Central memory CD8-positive, alpha-beta T cell (primary cell): ENCODE results near the gene EXOSC3.

Experiments used
- ATAC-seq: fragments of 150-1000 bp; cut with Tn5 transposase; replicated peaks from 2 replicates; pipeline ENCODE4 v1.10.0; 2022; ENCODE audit warnings: mild to moderate bottlenecking, moderate FRiP score, moderate number of reproducible peaks; ENCODE audit not compliant: poor library complexity, severe bottlenecking; ENCODE audit errors: extremely low read depth
- DNase-seq, 2 donors: peaks; one replicate each; pipeline ENCODE4 v3.0.0; 2021; ENCODE audit warnings: low spot score in 2 of 2
- H3K27ac Mint-ChIP-seq: one replicate; pipeline ENCODE4 v1.8.0; 2022; ENCODE audit warnings: low read depth, mild to moderate bottlenecking, moderate library complexity, mixed read lengths
- H3K27me3 Mint-ChIP-seq: one replicate; pipeline ENCODE4 v1.8.0; 2022; ENCODE audit warnings: mixed read lengths
- H3K36me3 Mint-ChIP-seq: one replicate; pipeline ENCODE4 v1.8.0; 2022; ENCODE audit warnings: mild to moderate bottlenecking, moderate library complexity, mixed read lengths; ENCODE audit not compliant: insufficient read depth
- H3K4me1 Mint-ChIP-seq: one replicate; pipeline ENCODE4 v1.8.0; 2022; ENCODE audit warnings: mixed read lengths
- H3K4me3 Mint-ChIP-seq: one replicate; pipeline ENCODE4 v1.8.0; 2022; ENCODE audit warnings: mild to moderate bottlenecking, moderate library complexity, mixed read lengths
- H3K9me3 Mint-ChIP-seq: one replicate; pipeline ENCODE4 v1.8.0; 2022; ENCODE audit warnings: mixed read lengths

The EXOSC3 gene

DNA sequence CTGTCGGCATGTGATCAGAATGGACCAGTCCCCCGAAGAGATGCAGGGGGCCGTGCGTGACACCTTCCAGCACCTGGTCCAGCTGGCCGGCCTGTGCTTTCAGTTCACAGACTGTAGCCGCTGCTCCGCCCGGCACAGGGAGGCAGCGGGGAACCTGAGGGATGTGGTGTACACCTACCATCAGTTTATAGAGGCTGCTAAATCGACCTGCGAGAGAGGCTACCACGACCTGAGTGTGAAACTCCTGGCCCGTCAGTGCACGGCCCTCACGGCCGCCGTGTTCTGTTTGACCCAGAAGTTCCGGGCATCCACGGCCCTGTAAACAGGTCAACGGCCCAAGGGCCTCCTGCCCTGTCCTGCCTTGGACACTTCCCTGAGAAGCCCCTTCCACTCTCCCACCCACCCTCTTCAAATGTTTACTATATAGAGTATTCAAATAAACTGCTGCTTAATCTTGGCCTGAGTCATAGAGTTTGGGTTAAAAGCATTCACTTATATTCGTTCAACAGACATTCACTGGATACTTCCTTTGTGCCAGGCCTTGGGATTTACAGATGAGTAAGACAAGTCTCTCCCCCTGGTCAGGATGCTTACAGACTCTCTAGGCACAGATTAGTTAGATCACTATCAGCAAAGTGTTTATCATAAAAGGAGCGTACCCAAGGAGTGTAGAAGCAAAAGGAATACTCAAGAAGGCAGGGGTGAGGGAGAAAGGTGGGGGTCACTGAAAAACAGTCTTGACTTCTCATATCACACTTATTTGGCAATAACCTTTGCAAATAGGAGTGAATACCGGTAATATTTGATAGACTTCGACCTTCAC lies 38.2 kb downstream of the EXOSC3 start:
- Mint-ChIP-seq H3K4me1 (no peaks in the 10 kb centered on the region), H3K27ac (no peak overlapping the region), H3K9me3 (no peaks in the 10 kb centered on the region), H3K36me3 (peaks cover 2% of the 10 kb centered on the region), H3K4me3 (no peak overlapping the region), H3K27me3 (no peaks in the 10 kb centered on the region)
- no peak for DNase-seq
- no peak for ATAC-seq

DNA sequence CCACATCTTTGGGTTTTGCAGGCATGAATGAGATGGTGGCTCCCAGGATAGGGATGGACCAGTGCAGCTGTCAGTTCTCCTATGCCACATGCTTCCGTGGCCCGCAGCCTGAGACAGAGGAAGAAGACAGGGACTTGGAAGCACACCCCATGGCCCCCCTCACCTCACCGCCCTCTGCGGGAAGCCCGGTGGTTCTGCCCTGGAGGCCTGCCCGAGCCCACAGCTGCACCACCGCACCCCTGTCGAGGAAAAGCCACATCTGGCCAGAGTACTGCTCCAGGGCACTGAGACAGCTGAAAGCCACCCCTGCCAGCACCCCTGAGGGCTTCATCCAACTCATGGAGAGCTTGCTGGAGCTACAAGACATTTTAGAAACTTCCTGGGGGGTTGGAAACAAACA lies 38.9 kb downstream of the EXOSC3 start:
- Mint-ChIP-seq H3K9me3 (no peaks in the 10 kb centered on the region), H3K27me3 (no peaks in the 10 kb centered on the region), H3K4me3 (no peak overlapping the region), H3K36me3 (peaks cover 2% of the 10 kb centered on the region), H3K4me1 (no peaks in the 10 kb centered on the region), H3K27ac (no peak overlapping the region)
- DNase-seq, result no peak
- ATAC-seq, result no peak

DNA sequence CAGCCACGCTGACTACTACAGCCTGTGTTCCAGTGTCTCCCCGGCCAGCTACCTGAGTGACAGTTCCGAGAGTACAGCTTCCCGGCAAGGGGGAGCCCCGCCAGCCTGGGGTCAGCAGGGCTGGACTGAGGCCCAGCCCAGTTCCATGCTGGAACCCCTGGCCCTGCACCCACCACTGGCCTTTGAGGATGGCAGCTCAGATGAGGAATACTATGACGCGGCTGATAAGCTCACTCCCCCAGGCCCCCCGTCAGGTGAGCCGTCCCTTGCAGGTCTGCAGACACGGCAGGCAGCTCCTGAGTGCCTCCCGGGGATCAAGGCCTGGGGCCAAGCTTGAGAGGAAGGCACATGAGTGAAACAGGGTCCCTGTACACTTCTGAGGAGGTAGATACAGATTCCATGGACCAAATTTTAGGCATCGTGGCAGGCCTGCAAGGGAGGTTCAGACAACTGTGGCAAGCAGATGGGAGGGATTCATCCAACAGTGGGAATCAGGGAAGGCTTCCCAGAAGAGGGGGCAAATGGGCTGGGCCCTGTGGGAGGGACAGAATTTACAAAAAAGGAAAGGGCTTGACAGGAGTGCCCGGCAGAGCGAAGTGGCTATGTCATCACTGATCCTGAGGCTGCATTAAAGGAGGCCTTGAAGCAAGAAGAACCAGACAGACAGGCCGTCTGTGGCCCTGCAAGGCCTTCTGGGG lies 44.1 kb downstream of the EXOSC3 start:
- no peaks in the 10 kb centered on the region for H3K27me3 Mint-ChIP-seq
- no peaks in the 10 kb centered on the region for H3K36me3 Mint-ChIP-seq
- H3K27ac Mint-ChIP-seq, result no peak overlapping the region
- ATAC-seq (no peak), DNase-seq (no peak)
- no peaks in the 10 kb centered on the region for H3K9me3 Mint-ChIP-seq
- H3K4me3 Mint-ChIP-seq, result no peak overlapping the region
- no peaks in the 10 kb centered on the region for H3K4me1 Mint-ChIP-seq

DNA sequence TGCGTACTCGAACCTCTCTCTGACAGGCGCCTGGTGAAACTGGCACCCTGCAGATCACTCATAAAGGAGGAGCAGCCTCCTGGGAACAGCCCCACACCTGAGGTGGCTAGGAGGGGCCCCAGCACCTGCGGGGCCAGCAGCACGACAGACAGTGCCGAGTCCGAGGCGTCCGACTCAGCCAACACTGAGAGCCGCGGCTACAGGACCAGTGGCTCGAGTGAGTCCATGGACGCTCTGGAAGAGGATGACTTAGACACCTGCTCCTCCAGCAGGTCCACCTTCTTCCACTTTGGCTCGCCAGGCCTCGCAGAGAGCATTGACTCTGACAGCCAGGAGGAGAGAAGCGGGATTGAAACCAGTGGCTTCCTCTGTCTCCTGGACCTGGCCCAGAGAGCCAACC lies 44.7 kb downstream of the EXOSC3 start:
- no peak overlapping the region for H3K27ac Mint-ChIP-seq

DNA sequence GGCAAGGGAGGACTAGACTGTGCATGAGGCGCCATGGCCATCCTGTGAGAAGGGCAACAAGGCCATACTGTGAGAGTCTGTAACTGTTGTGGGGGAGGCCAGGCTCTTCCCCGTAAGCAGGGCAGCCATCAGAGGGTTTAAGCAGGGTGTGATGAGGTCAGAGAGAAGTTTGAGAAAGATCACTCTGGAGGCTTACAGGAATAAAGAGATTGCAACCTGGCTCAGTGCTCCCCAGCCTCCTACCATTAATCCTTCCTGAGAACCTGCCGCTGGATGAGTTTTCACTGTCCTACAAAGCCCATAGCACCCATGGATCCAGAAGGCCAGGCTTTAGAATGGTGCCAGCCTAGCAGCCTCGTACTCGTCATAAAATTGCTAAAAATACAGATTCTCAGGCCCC lies 45.6 kb downstream of the EXOSC3 start:
- no peak overlapping the region for H3K4me3 Mint-ChIP-seq
- no peak for DNase-seq
- no peak overlapping the region for H3K27ac Mint-ChIP-seq
- H3K36me3 Mint-ChIP-seq, result no peaks in the 10 kb centered on the region
- no peak for ATAC-seq
- no peaks in the 10 kb centered on the region for H3K9me3 Mint-ChIP-seq
- H3K4me1 Mint-ChIP-seq, result no peaks in the 10 kb centered on the region
- no peaks in the 10 kb centered on the region for H3K27me3 Mint-ChIP-seq

More for the DNA sequence above, 44.7 kb downstream of the EXOSC3 start:
- ATAC-seq (no peak), DNase-seq (no peak)
- H3K9me3 Mint-ChIP-seq, result no peaks in the 10 kb centered on the region
- H3K36me3 Mint-ChIP-seq, result no peaks in the 10 kb centered on the region
- no peak overlapping the region for H3K4me3 Mint-ChIP-seq
- H3K4me1 Mint-ChIP-seq, result no peaks in the 10 kb centered on the region
- no peaks in the 10 kb centered on the region for H3K27me3 Mint-ChIP-seq

DNA sequence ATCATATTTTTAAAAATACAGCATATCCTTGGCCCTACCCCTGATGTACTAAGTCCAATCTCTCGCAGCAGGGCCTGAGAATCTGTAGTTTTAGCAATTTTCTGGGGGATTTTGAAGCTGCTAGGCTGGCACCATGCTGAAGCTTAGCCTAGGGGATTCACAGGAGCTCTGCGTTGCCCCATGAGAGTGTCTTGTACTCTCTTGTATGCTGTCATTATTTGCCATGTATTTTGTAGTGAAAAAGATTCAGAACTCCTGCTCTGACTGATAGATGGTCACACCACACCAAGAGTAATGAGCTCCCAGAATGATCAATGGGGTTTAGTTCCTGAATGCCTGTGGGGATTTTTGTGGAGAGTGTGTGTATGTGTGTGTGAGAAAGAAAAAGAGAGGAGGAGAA lies 51.9 kb downstream of the EXOSC3 start:
- Mint-ChIP-seq H3K4me1 (no peaks in the 10 kb centered on the region), H3K4me3 (no peak overlapping the region), H3K36me3 (no peaks in the 10 kb centered on the region), H3K27ac (no peak overlapping the region), H3K27me3 (peaks cover 8% of the 10 kb centered on the region), H3K9me3 (no peaks in the 10 kb centered on the region)
- ATAC-seq, result no peak
- DNase-seq, result no peak

DNA sequence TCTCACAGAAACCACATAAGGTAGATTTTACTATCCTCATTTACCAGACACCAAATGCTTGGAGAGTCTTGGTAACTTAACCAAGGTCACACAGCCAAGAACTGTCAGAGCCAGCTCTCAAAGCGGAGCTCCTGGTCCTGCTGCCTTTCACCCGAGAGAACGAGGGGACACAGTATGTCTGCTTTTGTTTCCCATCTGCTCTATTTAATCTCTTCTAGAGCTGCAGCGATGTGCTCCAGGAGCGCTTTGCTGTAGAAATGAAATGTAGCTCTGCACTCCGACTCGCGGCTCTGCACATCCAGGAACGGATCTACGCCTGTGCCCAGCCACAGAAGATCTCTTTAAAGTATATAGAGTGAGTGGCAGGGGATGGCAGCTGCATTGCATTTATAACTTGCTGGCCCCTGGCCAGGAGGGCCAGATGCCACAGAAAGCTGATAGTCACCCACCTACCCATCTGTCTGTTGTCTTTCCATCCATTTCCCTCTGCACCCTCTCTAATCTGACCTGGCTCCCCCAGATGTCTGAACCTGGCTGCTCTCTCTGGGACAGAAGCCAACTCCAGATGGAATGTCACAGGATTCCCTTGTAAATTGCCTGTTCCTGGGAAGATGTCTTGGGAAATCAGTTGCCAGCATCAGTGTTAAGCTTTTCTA lies 52.6 kb downstream of the EXOSC3 start:
- Mint-ChIP-seq H3K9me3 (no peaks in the 10 kb centered on the region), H3K27me3 (peaks cover 15% of the 10 kb centered on the region), H3K4me1 (no peaks in the 10 kb centered on the region), H3K27ac (no peak overlapping the region), H3K36me3 (no peaks in the 10 kb centered on the region), H3K4me3 (no peak overlapping the region)
- DNase-seq (no peak), ATAC-seq (no peak)

DNA sequence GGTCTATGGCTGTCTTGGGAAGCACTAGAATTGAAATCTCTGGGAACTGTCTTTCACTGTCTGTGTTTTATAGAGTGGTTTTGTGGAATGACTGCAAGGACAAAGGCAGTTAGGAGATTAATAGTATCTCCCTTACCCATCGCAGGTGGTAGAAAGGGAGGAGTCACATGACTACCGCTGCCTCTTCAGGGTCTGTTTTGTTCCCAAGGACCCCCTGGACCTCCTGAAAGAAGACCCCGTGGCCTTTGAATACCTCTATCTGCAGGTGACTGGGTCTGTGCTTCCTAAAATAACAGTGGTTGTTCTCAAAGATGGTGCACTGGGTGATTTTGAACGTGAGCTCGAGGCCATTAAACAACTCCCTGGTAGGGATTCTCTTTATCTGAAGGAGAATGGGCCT lies 54.0 kb downstream of the EXOSC3 start:
- Mint-ChIP-seq H3K27me3 (peaks cover 24% of the 10 kb centered on the region), H3K9me3 (no peaks in the 10 kb centered on the region), H3K36me3 (no peaks in the 10 kb centered on the region), H3K27ac (no peak overlapping the region), H3K4me3 (no peak overlapping the region), H3K4me1 (no peaks in the 10 kb centered on the region)
- DNase-seq (no peak), ATAC-seq (no peak)

DNA sequence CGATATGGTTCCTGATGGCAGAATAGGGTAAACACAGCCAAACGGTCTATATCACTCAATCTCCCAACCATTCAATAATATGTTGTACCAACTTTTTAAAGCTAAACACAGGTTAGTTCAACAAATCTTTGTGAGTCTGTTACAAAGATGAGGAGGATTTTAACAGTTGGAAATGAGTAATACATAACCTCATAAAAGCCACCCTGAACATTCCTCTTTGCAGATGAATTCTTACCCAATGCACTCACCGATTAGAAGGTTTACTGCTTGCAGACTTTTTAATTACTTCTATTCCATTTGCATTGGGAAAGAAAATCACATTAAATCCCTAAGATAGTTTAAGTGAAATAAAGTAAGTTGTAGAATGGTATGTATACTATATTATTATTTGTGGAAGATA lies 54.6 kb downstream of the EXOSC3 start:
- Mint-ChIP-seq H3K4me1 (no peaks in the 10 kb centered on the region), H3K36me3 (no peaks in the 10 kb centered on the region), H3K9me3 (no peaks in the 10 kb centered on the region), H3K27ac (no peak overlapping the region), H3K4me3 (no peak overlapping the region), H3K27me3 (peaks cover 24% of the 10 kb centered on the region)
- ATAC-seq, result no peak
- DNase-seq, result no peak
